ENCODE results near the gene CYBA.

GRCh38 chr16:88672776-88673175, 21.9 kb upstream of the CYBA start:
- TF ChIP-seq CTCF (IDR thresholded peaks at IDR 0.05; ENCODE audit: low read length) (no peak), EZH2 (optimal IDR thresholded peaks at IDR 0.05; ENCODE audit: low read depth, low read length) (no peak)

Measured in MM.1S (cell line).